Stimulated activated CD4-positive, alpha-beta T cell treated with anti-CD3 and anti-CD28 coated beads, Interleukin-2, amount 100 ng/mL, for 24 hours (primary cell): Measurements from ENCODE around the gene TMEM250.

Experiments used
- DNase-seq, 2 donors: peaks; one replicate each; pipeline ENCODE4 v3.0.0-alpha.2; 2020

Gene TMEM250

GRCh38 chr9:136093995-136094881 is 24.4 kb downstream of the TMEM250 start:
- peak; percentile 67 to 72 for DNase-seq

GRCh38 chr9:136093346-136093986 is 25.2 kb downstream of the TMEM250 start:
- DNase-seq = no peak

GRCh38 chr9:136092741-136093140 is 25.9 kb downstream of the TMEM250 start:
- DNase-seq = no peak

GRCh38 chr9:136092353-136092650 is 26.4 kb downstream of the TMEM250 start:
- no peak for DNase-seq

- no peak for DNase-seq
Measured at GRCh38 chr9:136091582-136092352, 26.9 kb downstream of the TMEM250 start.

GRCh38 chr9:136090768-136091581 is 27.7 kb downstream of the TMEM250 start:
- DNase-seq = no peak

GRCh38 chr9:136090056-136090735 is 28.5 kb downstream of the TMEM250 start:
- DNase-seq = no peak

GRCh38 chr9:136089697-136090045 is 29.0 kb downstream of the TMEM250 start:
- DNase-seq = no peak

- DNase-seq = no peak
Measured at GRCh38 chr9:136088939-136089696, 29.6 kb downstream of the TMEM250 start.

GRCh38 chr9:136088481-136088938 is 30.2 kb downstream of the TMEM250 start:
- no peak for DNase-seq

- DNase-seq = no peak
Measured at GRCh38 chr9:136087741-136088480, 30.8 kb downstream of the TMEM250 start.

GRCh38 chr9:136086951-136087740 is 31.5 kb downstream of the TMEM250 start:
- no peak for DNase-seq

GRCh38 chr9:136086213-136086881 is 32.3 kb downstream of the TMEM250 start:
- no peak for DNase-seq

GRCh38 chr9:136085815-136086212 is 32.9 kb downstream of the TMEM250 start:
- no peak for DNase-seq

- DNase-seq = no peak
Measured at GRCh38 chr9:136084063-136084944, 34.4 kb downstream of the TMEM250 start.

- DNase-seq = no peak
Measured at GRCh38 chr9:136083558-136084062, 35.1 kb downstream of the TMEM250 start.

GRCh38 chr9:136082496-136083361 is 35.9 kb downstream of the TMEM250 start:
- no peak for DNase-seq
